CD14-positive monocyte (primary cell): Measurements from ENCODE around the gene NRROS. TPM values are rescaled to one million over a fixed set of nuclear protein-coding genes. Genes with fewer than 3 reads are reported as not detected.

Experiments
- DNase-seq, 3 donors: peaks; one replicate each; pipeline ENCODE4 v3.0.0-alpha.2; 2011 to 2022
- H2AFZ ChIP-seq: 2 replicates; pipeline ENCODE4 v1.6.0; 2012; ENCODE audit warnings: mild to moderate bottlenecking, low read depth, low read length, inconsistent platforms; ENCODE audit not compliant: insufficient read depth, poor library complexity, severe bottlenecking
- H3K27ac ChIP-seq, 2 donors: 1 replicate in 1 of 2; 2 replicates in 1 of 2; pipeline ENCODE4 v1.5.1; 2012 to 2013; ENCODE audit warnings: low read length in 2 of 2, control low read depth in 1 of 2, inconsistent platforms in 1 of 2, low read depth in 1 of 2, mild to moderate bottlenecking in 1 of 2
- H3K27me3 ChIP-seq, 2 donors: one replicate each; pipeline versions ENCODE4 v1.6.0 to v1.6.1; 2011 to 2013; ENCODE audit warnings: low read length in 2 of 2; ENCODE audit not compliant: control insufficient read depth in 2 of 2, insufficient read depth in 2 of 2
- H3K36me3 ChIP-seq, 2 donors: replicated peaks in 1 of 2; 1 replicate in 1 of 2; 2 replicates in 1 of 2; pipeline versions ENCODE4 v1.5.1 to v1.6.1; 2012 to 2013; ENCODE audit warnings: low read length in 2 of 2, control low read depth in 1 of 2, inconsistent platforms in 1 of 2, mild to moderate bottlenecking in 1 of 2; ENCODE audit not compliant: insufficient read depth in 2 of 2, control insufficient read depth in 1 of 2
- H3K4me1 ChIP-seq, 2 donors: 1 replicate in 1 of 2; 2 replicates in 1 of 2; pipeline versions ENCODE4 v1.5.1 to v1.6.1; 2012 to 2013; ENCODE audit warnings: low read length in 2 of 2, control low read depth in 1 of 2, inconsistent platforms in 1 of 2, mild to moderate bottlenecking in 1 of 2, moderate library complexity in 1 of 2; ENCODE audit not compliant: insufficient read depth in 2 of 2, control insufficient read depth in 1 of 2
- H3K4me2 ChIP-seq: replicated peaks from 2 replicates; pipeline ENCODE3; 2012; ENCODE audit warnings: low read length, moderate library complexity, mild to moderate bottlenecking; ENCODE audit not compliant: poor library complexity, severe bottlenecking; ENCODE audit errors: extremely low read depth
- H3K4me3 ChIP-seq, 3 experiments: fragments of 200-600 bp in 1 of 3; sonication (generic) in 1 of 3; replicated peaks in 1 of 3; 1 replicate in 2 of 3; 2 replicates in 1 of 3; pipeline ENCODE4 v1.5.1; 2011 to 2013; ENCODE audit warnings: low read length in 3 of 3, mild to moderate bottlenecking in 3 of 3, control low read depth in 2 of 3, low read depth in 2 of 3, inconsistent platforms in 1 of 3, moderate library complexity in 1 of 3
- H3K79me2 ChIP-seq: 2 replicates; pipeline ENCODE4 v1.6.0; 2012; ENCODE audit warnings: mild to moderate bottlenecking, control low read depth, inconsistent platforms, low read length, moderate library complexity; ENCODE audit not compliant: insufficient read depth
- H3K9ac ChIP-seq: 2 replicates; pipeline ENCODE4 v1.6.0; 2017; ENCODE audit warnings: low read length, mild to moderate bottlenecking; ENCODE audit not compliant: insufficient read depth, poor library complexity, severe bottlenecking
- H3K9me3 ChIP-seq, 2 donors: replicated peaks in 1 of 2; 1 replicate in 1 of 2; 2 replicates in 1 of 2; pipeline versions ENCODE4 v1.5.1 to v1.6.1; 2012 to 2013; ENCODE audit warnings: low read length in 2 of 2, control low read depth in 1 of 2; ENCODE audit not compliant: control insufficient read depth in 1 of 2, insufficient read depth in 1 of 2
- H4K20me1 ChIP-seq: 2 replicates; pipeline ENCODE4 v1.6.0; 2012; ENCODE audit warnings: mild to moderate bottlenecking, low read length, control low read depth, moderate library complexity; ENCODE audit not compliant: insufficient read depth
- H3K27ac Mint-ChIP-seq, 7 donors: one replicate each; pipeline ENCODE4 v1.8.0; 2020; ENCODE audit warnings: mild to moderate bottlenecking in 7 of 7, mixed read lengths in 7 of 7, moderate library complexity in 6 of 7, inconsistent platforms in 2 of 7
- H3K27me3 Mint-ChIP-seq, 3 donors: one replicate each; pipeline ENCODE4 v1.8.0; 2021 to 2022; ENCODE audit warnings: low read depth in 3 of 3, mild to moderate bottlenecking in 3 of 3, mixed read lengths in 3 of 3, moderate library complexity in 3 of 3, inconsistent platforms in 1 of 3
- H3K36me3 Mint-ChIP-seq, 2 donors: one replicate each; pipeline ENCODE4 v1.8.0; 2020; ENCODE audit warnings: mixed read lengths in 2 of 2, inconsistent platforms in 1 of 2, mild to moderate bottlenecking in 1 of 2
- H3K4me1 Mint-ChIP-seq: one replicate; pipeline ENCODE4 v1.8.0; 2020; ENCODE audit warnings: mild to moderate bottlenecking, mixed read lengths
- H3K4me3 Mint-ChIP-seq, 2 donors: one replicate each; pipeline ENCODE4 v1.8.0; 2020; ENCODE audit warnings: mild to moderate bottlenecking in 2 of 2, mixed read lengths in 2 of 2, moderate library complexity in 1 of 2
- H3K9me3 Mint-ChIP-seq, 7 donors: one replicate each; pipeline ENCODE4 v1.8.0; 2020 to 2022; ENCODE audit warnings: mixed read lengths in 7 of 7, mild to moderate bottlenecking in 6 of 7, moderate library complexity in 6 of 7, inconsistent platforms in 2 of 7
- CTCF ChIP-seq: fragments of 200-600 bp; IDR thresholded peaks from one replicate; pipeline ENCODE4 v1.8.0; 2022; ENCODE audit warnings: antibody characterized with exemption, mild to moderate bottlenecking
- WGBS: methylation state at CpG from one replicate; pipeline ENCODE4 v1.1.5; 2013; ENCODE audit warnings: missing lambda C conversion rate; ENCODE audit not compliant: insufficient coverage; 5-methylcytosine and 5-hydroxymethylcytosine counted together
- intact Hi-C, 2 donors: fragments of 100-400 bp; cut with micrococcal nuclease; formaldehyde crosslinking; loops; one replicate each; pipeline versions ENCODE4 v1.15.0 to v1.15.1; 2023
- polyA plus RNA-seq, 3 donors: library from polyadenylated mRNA; depleted of rRNA in 1 of 3; unstranded in 2 of 3; stranded (reverse) in 1 of 3; fragments of 300-500 nt in 2 of 3; fragments of >200 nt in 1 of 3; fragmentation: Illumina TruSeq in 2 of 3; gene quantifications; 1 replicate in 2 of 3; 2 replicates in 1 of 3; pipeline ENCODE4 v1.2.3, GENCODE V29; 2012 to 2021

NRROS gene
- polyA plus RNA-seq, 3 donors, result 5.9 to 109 (median 7.5) TPM

- peaks cover 3 to 7% of the 10 kb centered on the region in 2 donors for H3K36me3 Mint-ChIP-seq
- intact Hi-C loops, result loop anchor here in 1 of 2 donors (10.0 kb wide), 1 partner anchor 729 kb away; the partner anchor contains the start of gene TNK2
- peak overlapping the region; percentile 84 for H3K4me2 ChIP-seq
- peak overlapping the region; percentile 53 to 82 (median 57) for H3K4me3 ChIP-seq
- H3K27me3 ChIP-seq, result no peaks in the 10 kb centered on the region
- peaks cover 83 to 97% of the 10 kb centered on the region in 2 donors for H3K4me1 ChIP-seq
- peak overlapping the region; percentile 29 for H2AFZ ChIP-seq
- H3K9me3 ChIP-seq, result no peaks in the 10 kb centered on the region
- H3K4me3 Mint-ChIP-seq, result peak overlapping the region; percentile 89 to 99
- peak overlapping the region; percentile 96 to 99 (median 98) for H3K27ac Mint-ChIP-seq
- peak overlapping the region; percentile 87 for H3K9ac ChIP-seq
- H3K27me3 Mint-ChIP-seq, result peaks cover 0 to 3% (median 0%) of the 10 kb centered on the region in 3 donors
- peaks cover 0 to 2% (median 0%) of the 10 kb centered on the region in 7 donors for H3K9me3 Mint-ChIP-seq
- peaks cover 78% of the 10 kb centered on the region for H3K79me2 ChIP-seq
- peaks cover 80% of the 10 kb centered on the region for H3K4me1 Mint-ChIP-seq
- H4K20me1 ChIP-seq, result no peaks in the 10 kb centered on the region
- 23% methylated on average over 9 of the region's 12 CpGs for WGBS
- H3K27ac ChIP-seq, result peak overlapping the region; percentile 90 to 98
- peak in 1 of 3 donors; percentile 36 for DNase-seq
- H3K36me3 ChIP-seq, result no peaks in the 10 kb centered on the region
- no peak for TF ChIP-seq CTCF
Observed at GRCh38 chr3:196633555-196634151, 5.8 kb upstream of the NRROS start.

DNA sequence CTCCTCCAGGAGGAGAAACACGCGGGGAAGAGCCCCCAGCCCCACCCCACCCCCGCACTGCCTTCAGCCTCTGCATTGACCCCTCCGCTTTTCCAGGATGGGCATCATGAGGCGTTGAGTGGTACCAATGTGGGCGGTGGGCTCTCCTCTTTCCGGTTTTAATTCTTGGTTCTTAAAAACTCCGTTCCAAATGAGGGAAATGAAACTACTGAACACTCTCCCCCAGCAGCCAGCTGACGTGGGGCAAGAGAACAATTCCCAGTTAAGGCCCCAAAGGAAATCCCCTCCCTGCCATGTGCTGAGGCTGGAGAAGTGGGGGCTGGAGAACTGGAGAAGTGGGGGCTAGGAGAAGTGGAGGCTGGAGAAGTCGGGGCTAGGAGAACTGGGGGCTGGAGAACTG lies 5.3 kb upstream of the NRROS start:
- WGBS, result no CpG with 5 or more reads among the region's 10 CpGs
- peak; percentile 72 to 93 (median 82) for DNase-seq
- peak overlapping the region; percentile 29 for H2AFZ ChIP-seq
- no peak for TF ChIP-seq CTCF
- no peaks in the 10 kb centered on the region for H3K27me3 ChIP-seq
- H3K36me3 Mint-ChIP-seq, result peaks cover 3 to 7% of the 10 kb centered on the region in 2 donors
- peaks cover 0 to 3% (median 0%) of the 10 kb centered on the region in 3 donors for H3K27me3 Mint-ChIP-seq
- H3K4me1 Mint-ChIP-seq, result peaks cover 84% of the 10 kb centered on the region
- H3K79me2 ChIP-seq, result peaks cover 83% of the 10 kb centered on the region
- H3K36me3 ChIP-seq, result no peaks in the 10 kb centered on the region
- intact Hi-C loops, result loop anchor here in 1 of 2 donors (10.0 kb wide), 1 partner anchor 729 kb away; the partner anchor contains the start of gene TNK2
- H4K20me1 ChIP-seq, result no peaks in the 10 kb centered on the region
- H3K4me3 Mint-ChIP-seq, result peak overlapping the region; percentile 89 to 99
- H3K27ac ChIP-seq, result peak overlapping the region; percentile 90 to 98
- peak overlapping the region; percentile 84 for H3K4me2 ChIP-seq
- no peaks in the 10 kb centered on the region for H3K9me3 ChIP-seq
- peak overlapping the region; percentile 87 for H3K9ac ChIP-seq
- peaks cover 84 to 97% of the 10 kb centered on the region in 2 donors for H3K4me1 ChIP-seq
- H3K4me3 ChIP-seq, result peak overlapping the region; percentile 53 to 82 (median 57)
- peaks cover 0 to 2% (median 0%) of the 10 kb centered on the region in 7 donors for H3K9me3 Mint-ChIP-seq
- H3K27ac Mint-ChIP-seq, result peak overlapping the region; percentile 96 to 99 (median 98)
